HCT116 (cell line): ENCODE measurements around the gene RPL41. TPM values are rescaled to one million over a fixed set of nuclear protein-coding genes. Genes with fewer than 3 reads are reported as not detected.

Experiments used
- ATAC-seq: fragments of 200-7000 bp; cut with Tn5 transposase; 2 replicates; pipeline ENCODE4 v1.9.1; 2020; ENCODE audit warnings: mild to moderate bottlenecking, moderate library complexity
- BruUV-seq: library from RNA; stranded (reverse); fragments of 400-500 nt; replicated peaks from 2 replicates; lab custom pipeline; 2021; lab: Mats Ljungman, UMichigan
- CTCF ChIA-PET: fragments of 300-600 bp; sonication (Branson Sonifier 250); formaldehyde crosslinking; loops from one replicate; lab custom pipeline; 2021; ENCODE audit warnings: antibody characterized with exemption; lab: Charles Lee
- POLR2A ChIA-PET: fragments of 300-600, 350-600 bp; sonication (Branson Sonifier 250); formaldehyde crosslinking; loops from one replicate; lab custom pipeline; 2021; ENCODE audit warnings: antibody characterized with exemption; lab: Charles Lee
- RAD21 ChIA-PET, 2 experiments: fragments of 300-600 bp; sonication (Branson Sonifier 250); formaldehyde crosslinking; loops; one replicate each; lab custom pipeline; 2023; ENCODE audit warnings: low total read pairs in 2 of 2; ENCODE audit not compliant: uncharacterized antibody in 2 of 2, unreplicated experiment in 2 of 2, low non-redundant PET in 1 of 2; lab: Charles Lee
- DNase-seq: peaks from one replicate; pipeline ENCODE4 v3.0.0-alpha.2; 2010; ENCODE audit warnings: low read depth, low spot score
- H2AFZ ChIP-seq: fragments of 200-600 bp; shearing (Covaris generic), sonication (generic); 2 replicates; pipeline ENCODE4 v1.6.1; 2017; ENCODE audit warnings: low read depth, mixed run types, mixed read lengths, antibody characterized with exemption, low read length; ENCODE audit not compliant: poor library complexity, severe bottlenecking
- H3K27ac ChIP-seq: 2 replicates; pipeline ENCODE4 v1.5.1; 2012; ENCODE audit warnings: low read depth, low read length
- H3K27me3 ChIP-seq: fragments of 200-600 bp; sonication (generic); 2 replicates; pipeline ENCODE4 v1.6.1; 2016; ENCODE audit warnings: mixed run types, low read length, mixed read lengths; ENCODE audit not compliant: insufficient read depth
- H3K36me3 ChIP-seq, 2 experiments: fragments of 200-500 bp in 1 of 2; fragments of 200-600 bp in 1 of 2; sonication (Bioruptor generic) in 1 of 2; sonication (generic) in 1 of 2; 2 replicates each; pipeline versions ENCODE4 v1.5.1 to v1.6.1; 2014 to 2016; ENCODE audit warnings: low read length in 2 of 2, inconsistent platforms in 1 of 2, mixed read lengths in 1 of 2, mixed run types in 1 of 2; ENCODE audit not compliant: insufficient read depth in 2 of 2, control insufficient read depth in 1 of 2
- H3K4me1 ChIP-seq, 2 experiments: fragments of 200-600 bp in 1 of 2; sonication (generic) in 1 of 2; 2 replicates each; pipeline versions ENCODE4 v1.5.1 to v1.6.1; 2012 to 2017; ENCODE audit warnings: low read length in 2 of 2, inconsistent platforms in 1 of 2, mild to moderate bottlenecking in 1 of 2, mixed read lengths in 1 of 2, mixed run types in 1 of 2, moderate library complexity in 1 of 2; ENCODE audit not compliant: insufficient read depth in 2 of 2, control insufficient read depth in 1 of 2
- H3K4me2 ChIP-seq: fragments of 200-600 bp; sonication (generic); 2 replicates; pipeline ENCODE4 v1.6.1; 2017; ENCODE audit warnings: mixed run types, low read length, mixed read lengths
- H3K4me3 ChIP-seq, 2 experiments: fragments of 200-600 bp in 1 of 2; sonication (generic) in 1 of 2; replicated peaks in 1 of 2; 2 replicates each; pipeline ENCODE4 v1.5.1; 2011 to 2016; ENCODE audit warnings: low read length in 2 of 2, control low read depth in 1 of 2, low read depth in 1 of 2, mild to moderate bottlenecking in 1 of 2, mixed read lengths in 1 of 2, mixed run types in 1 of 2
- H3K79me2 ChIP-seq: fragments of 200-600 bp; sonication (generic); 2 replicates; pipeline ENCODE4 v1.6.1; 2017; ENCODE audit warnings: mild to moderate bottlenecking, mixed run types, low read length, moderate library complexity, mixed read lengths; ENCODE audit not compliant: insufficient read depth
- H3K9ac ChIP-seq: fragments of 200-600 bp; sonication (generic); 2 replicates; pipeline ENCODE4 v1.6.1; 2016; ENCODE audit warnings: low read length, mixed read lengths
- H3K9me2 ChIP-seq: fragments of 200-600 bp; sonication (generic), shearing (Covaris generic); 2 replicates; pipeline ENCODE4 v1.6.1; 2017; ENCODE audit warnings: mixed run types, mild to moderate bottlenecking, moderate library complexity; ENCODE audit not compliant: insufficient read depth
- H3K9me3 ChIP-seq, 2 experiments: fragments of 200-500 bp in 1 of 2; fragments of 200-600 bp in 1 of 2; sonication (Bioruptor generic) in 1 of 2; sonication (generic) in 1 of 2; 2 replicates each; pipeline ENCODE4 v1.6.1; 2014 to 2017; ENCODE audit warnings: low read length in 2 of 2, mixed read lengths in 2 of 2, inconsistent platforms in 1 of 2, low read depth in 1 of 2, mild to moderate bottlenecking in 1 of 2, mixed run types in 1 of 2, moderate library complexity in 1 of 2; ENCODE audit not compliant: control insufficient read depth in 1 of 2, insufficient read depth in 1 of 2
- H4K20me1 ChIP-seq: fragments of 200-600 bp; sonication (generic), shearing (Covaris generic); 2 replicates; pipeline ENCODE4 v1.6.1; 2017; ENCODE audit warnings: mixed run types, mild to moderate bottlenecking, moderate library complexity; ENCODE audit not compliant: insufficient read depth
- CBX3 ChIP-seq: IDR thresholded peaks from 2 replicates; pipeline ENCODE4 v1.6.1; 2012; ENCODE audit warnings: low read depth
- CEBPB ChIP-seq: IDR thresholded peaks from 2 replicates; pipeline ENCODE4 v1.6.1; 2012; ENCODE audit warnings: low read depth
- EGR1 ChIP-seq: IDR thresholded peaks from 2 replicates; pipeline ENCODE4 v1.6.1; 2012; ENCODE audit warnings: low read depth
- EZH2 ChIP-seq: fragments of 200-600 bp; sonication (generic); IDR thresholded peaks from 2 replicates; pipeline ENCODE4 v1.6.1; 2017; ENCODE audit warnings: antibody characterized with exemption, mixed run types
- EZH2phosphoT487 ChIP-seq: fragments of 200-600 bp; IDR thresholded peaks from 2 replicates; pipeline ENCODE4 v1.6.1; 2018; ENCODE audit warnings: antibody characterized with exemption, borderline replicate concordance
- FOSL1 ChIP-seq: IDR thresholded peaks from 2 replicates; pipeline ENCODE4 v1.6.1; 2012; ENCODE audit warnings: low read depth
- JUND ChIP-seq: IDR thresholded peaks from 2 replicates; pipeline ENCODE4 v1.6.1; 2012
- RAD21 ChIP-seq: IDR thresholded peaks from 2 replicates; pipeline ENCODE4 v1.6.1; 2012; ENCODE audit warnings: low read depth, mild to moderate bottlenecking
- SP1 ChIP-seq: IDR thresholded peaks from 2 replicates; pipeline ENCODE4 v1.6.1; 2012; ENCODE audit warnings: low read depth
- SRF ChIP-seq: IDR thresholded peaks from 2 replicates; pipeline ENCODE4 v1.6.1; 2012; ENCODE audit warnings: low read depth
- YY1 ChIP-seq: IDR thresholded peaks from 2 replicates; pipeline ENCODE4 v1.6.1; 2011; ENCODE audit warnings: low read length, low read depth, moderate library complexity, mild to moderate bottlenecking; ENCODE audit not compliant: insufficient replicate concordance; ENCODE audit errors: extremely low read depth
- ZFX ChIP-seq: fragments of 450-650 bp; IDR thresholded peaks from 2 replicates; pipeline ENCODE4 v1.6.1; 2017
- intact Hi-C: fragments of 100-400 bp; cut with micrococcal nuclease; formaldehyde crosslinking; loops from 2 replicates; pipeline ENCODE4 v1.10.0; 2022
- total RNA-seq: library from RNA; stranded (reverse); gene quantifications from one replicate; pipeline ENCODE4 v1.2.1, GENCODE V29; 2021; ENCODE audit not compliant: unreplicated experiment
- TF ChIP-seq, protein P1 (sequence below): IDR thresholded peaks from 2 replicates; pipeline ENCODE4 v1.6.1; 2011; ENCODE audit warnings: mild to moderate bottlenecking, low read length, moderate library complexity; ENCODE audit not compliant: insufficient replicate concordance; ENCODE audit errors: extremely low read depth
- TF ChIP-seq, protein P2 (sequence below): IDR thresholded peaks from 2 replicates; pipeline ENCODE4 v1.6.1; 2012

The RPL41 gene
- total RNA-seq, 1 experiment from 2014 or later = 4,327 TPM

- intact Hi-C loops = no loop called here
- CTCF ChIA-PET = no interaction called here
- peaks cover 17 to 44% of the 10 kb centered on the region in 2 experiments for H3K4me1 ChIP-seq
- H2AFZ ChIP-seq = no peak overlapping the region
- H3K9ac ChIP-seq = peak overlapping the region; percentile 78
- peaks cover 6 to 9% of the 10 kb centered on the region in 2 experiments; a peak in 2 of 4 replicates for H3K36me3 ChIP-seq
- H3K27me3 ChIP-seq = no peaks in the 10 kb centered on the region
- DNase-seq (no peak), ATAC-seq (no peak)
- POLR2A ChIA-PET = interaction anchor here (1.3 to 2.6 kb wide), 3 partner anchors 22 to 46 kb away, joined by 3 to 12 read pairs (median 10); partner anchors contain the start of genes ESYT1, PA2G4 and ZC3H10
- H3K27ac ChIP-seq = peak overlapping the region; percentile 93; the same call in 1 of the 2 replicates
- no TSS peak for BruUV-seq
- H3K9me3 ChIP-seq = no peaks in the 10 kb centered on the region
- peaks cover 12% of the 10 kb centered on the region; the same call in 1 of the 2 replicates for H3K79me2 ChIP-seq
- no peaks in the 10 kb centered on the region for H4K20me1 ChIP-seq
- peak overlapping the region; percentile 94 for H3K4me2 ChIP-seq
- peak overlapping the region; percentile 70 to 90 for H3K4me3 ChIP-seq
- RAD21 ChIA-PET = interaction anchor here in 1 of 2 experiments (0.8 kb wide), 1 partner anchor 22 kb away, joined by 3 read pairs; the partner anchor contains the start of gene PA2G4
- no peaks in the 10 kb centered on the region for H3K9me2 ChIP-seq
- TF ChIP-seq SP1 (no peak), ZFX (no peak)
- TF ChIP-seq, all 23 proteins: peak for 0
Observed at GRCh38 chr12:56081393-56082347, 34.8 kb upstream of the RPL41 start.

DNA sequence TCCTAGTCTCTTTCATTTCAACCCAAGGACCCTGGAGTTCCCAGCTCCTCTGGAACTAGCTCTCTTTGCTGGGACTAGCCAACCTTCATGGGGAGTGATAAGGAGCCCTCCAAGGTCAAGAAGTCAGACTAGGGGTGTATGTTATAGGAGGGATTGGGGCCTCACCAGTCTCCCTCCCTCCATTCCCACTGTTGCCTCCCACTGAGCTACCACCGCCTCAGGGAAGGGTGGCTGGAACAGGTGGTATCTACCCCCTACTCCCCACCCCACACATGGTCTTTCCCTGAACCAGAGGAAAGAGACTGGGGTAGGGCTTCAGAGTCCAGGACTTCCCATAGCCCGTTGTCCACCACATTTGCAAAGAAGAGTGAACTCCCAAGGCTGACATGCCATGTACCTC, 34.1 kb upstream of the RPL41 start:
- Histone ChIP-seq H3K4me2 (no peak overlapping the region), H3K79me2 (peaks cover 12% of the 10 kb centered on the region; the same call in 1 of the 2 replicates), H3K4me1 (peaks cover 21 to 48% of the 10 kb centered on the region in 2 experiments), H2AFZ (no peak overlapping the region), H3K4me3 (no peak overlapping the region), H3K9ac (no peak overlapping the region), H3K27me3 (no peaks in the 10 kb centered on the region), H4K20me1 (no peaks in the 10 kb centered on the region), H3K9me2 (no peaks in the 10 kb centered on the region), H3K27ac (no peak overlapping the region), H3K9me3 (no peaks in the 10 kb centered on the region), H3K36me3 (peaks cover 6 to 15% of the 10 kb centered on the region in 2 experiments; a peak in 2 of 4 replicates)
- TF ChIP-seq EZH2 (no peak), FOSL1 (no peak), CEBPB (no peak), SRF (no peak), EZH2phosphoT487 (no peak), JUND (no peak), RAD21 (no peak), YY1 (no peak), EGR1 (no peak), CBX3 (no peak)
- TF ChIP-seq, protein P1, sequence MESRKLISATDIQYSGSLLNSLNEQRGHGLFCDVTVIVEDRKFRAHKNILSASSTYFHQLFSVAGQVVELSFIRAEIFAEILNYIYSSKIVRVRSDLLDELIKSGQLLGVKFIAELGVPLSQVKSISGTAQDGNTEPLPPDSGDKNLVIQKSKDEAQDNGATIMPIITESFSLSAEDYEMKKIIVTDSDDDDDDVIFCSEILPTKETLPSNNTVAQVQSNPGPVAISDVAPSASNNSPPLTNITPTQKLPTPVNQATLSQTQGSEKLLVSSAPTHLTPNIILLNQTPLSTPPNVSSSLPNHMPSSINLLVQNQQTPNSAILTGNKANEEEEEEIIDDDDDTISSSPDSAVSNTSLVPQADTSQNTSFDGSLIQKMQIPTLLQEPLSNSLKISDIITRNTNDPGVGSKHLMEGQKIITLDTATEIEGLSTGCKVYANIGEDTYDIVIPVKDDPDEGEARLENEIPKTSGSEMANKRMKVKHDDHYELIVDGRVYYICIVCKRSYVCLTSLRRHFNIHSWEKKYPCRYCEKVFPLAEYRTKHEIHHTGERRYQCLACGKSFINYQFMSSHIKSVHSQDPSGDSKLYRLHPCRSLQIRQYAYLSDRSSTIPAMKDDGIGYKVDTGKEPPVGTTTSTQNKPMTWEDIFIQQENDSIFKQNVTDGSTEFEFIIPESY = no peak
- TF ChIP-seq, protein P2, sequence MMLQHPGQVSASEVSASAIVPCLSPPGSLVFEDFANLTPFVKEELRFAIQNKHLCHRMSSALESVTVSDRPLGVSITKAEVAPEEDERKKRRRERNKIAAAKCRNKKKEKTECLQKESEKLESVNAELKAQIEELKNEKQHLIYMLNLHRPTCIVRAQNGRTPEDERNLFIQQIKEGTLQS = no peak
- RAD21 ChIA-PET = no interaction called here
- BruUV-seq = no TSS peak
- intact Hi-C loops = no loop called here
- DNase-seq (no peak), ATAC-seq (no peak)
- CTCF ChIA-PET = no interaction called here
- POLR2A ChIA-PET = no interaction called here
